SKM-1 treated with dmso at 0.1 percent for 144 hours (cell line): Measurements from ENCODE around the gene SP110.
"Not testable (repeated sequence)": the region's sequence is repeated elsewhere in the genome, so short reads cannot be mapped to it uniquely, and the experiment has no call there.

Experiments used
- DNase-seq: peaks from one replicate; lab custom pipeline; 2025; ENCODE audit not compliant: unreplicated experiment; lab: John Stamatoyannopoulos, UW

SP110 gene

DNA sequence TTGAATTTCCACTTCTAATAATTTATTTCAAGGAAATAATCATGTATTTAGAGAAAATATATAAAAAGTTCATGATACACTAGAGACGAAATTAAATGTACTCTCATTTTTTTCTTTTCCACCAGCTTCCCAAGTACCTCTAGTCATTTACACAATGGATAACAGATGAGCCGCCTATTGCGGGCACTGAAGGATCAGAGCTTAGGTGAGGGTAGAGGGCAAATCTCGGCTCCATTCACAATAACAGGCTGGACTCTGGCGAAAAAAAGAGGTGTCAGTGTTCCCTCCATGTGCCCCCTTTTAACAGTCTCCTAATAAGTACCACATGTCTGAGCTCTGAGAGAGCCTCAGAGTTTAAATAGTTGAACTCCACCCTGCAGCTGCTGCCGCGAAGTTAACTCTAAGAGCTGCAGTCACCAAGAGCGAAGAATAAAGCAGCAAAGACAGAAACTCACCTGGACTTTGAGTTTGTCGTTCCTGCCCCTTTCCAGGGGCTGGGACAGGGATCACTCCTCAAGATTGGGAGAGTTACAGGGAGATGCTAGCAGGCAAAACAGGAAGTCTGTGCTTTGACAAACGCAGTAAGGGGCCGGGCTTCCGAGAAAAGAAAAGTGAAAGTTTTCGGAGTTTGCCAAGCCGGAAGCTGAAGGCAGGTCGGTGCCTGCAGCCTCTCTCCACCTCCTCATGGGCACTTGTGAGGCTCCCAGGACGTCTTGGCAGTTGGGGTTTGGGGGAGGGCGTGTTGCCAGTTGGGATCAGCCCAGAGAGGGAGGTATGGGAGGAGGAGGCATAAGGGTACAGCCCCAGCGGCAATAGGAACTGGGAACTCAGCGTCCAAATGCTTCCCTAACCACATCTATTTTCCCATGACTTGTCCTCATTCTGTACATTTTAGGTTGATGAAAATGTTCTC lies at the start of gene SP110:
Gene SP110 (minus strand): TSS at position 566 of the 913 bp plus-strand sequence. CDS start 3,057 bp downstream, outside the sequence.
- DNase-seq: peak; percentile 88

DNA sequence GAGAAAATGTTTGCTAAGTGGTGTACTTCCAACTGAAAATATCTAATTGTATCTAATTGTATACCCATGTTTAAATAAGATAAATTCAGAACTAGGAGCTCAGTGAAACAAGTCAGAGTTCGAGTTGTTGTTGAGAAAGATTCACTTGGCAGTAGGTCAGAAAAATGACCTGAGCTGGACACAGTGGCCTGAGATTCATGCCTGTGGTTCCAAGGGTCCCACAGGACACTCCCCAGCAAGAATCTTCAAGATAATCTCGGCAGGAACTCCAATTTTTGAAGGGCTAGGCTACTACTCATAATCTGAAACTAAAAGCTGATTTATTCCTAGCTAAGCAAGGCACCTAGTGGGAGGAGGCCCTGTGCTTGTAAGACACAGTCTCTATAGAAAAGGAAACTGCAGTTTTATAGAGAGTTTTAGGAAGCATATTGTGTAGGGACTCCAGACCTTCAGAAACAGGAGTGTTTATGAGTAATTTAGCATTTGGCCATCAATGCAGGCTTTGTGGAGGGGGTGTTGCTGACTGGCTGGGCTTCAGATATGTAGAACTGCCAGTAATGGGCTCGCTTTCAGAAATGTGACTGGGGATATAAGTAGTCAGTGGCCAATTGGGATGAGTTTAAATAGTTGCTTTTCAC lies 48.9 kb upstream of the SP110 start:
- DNase-seq: no peak

DNA sequence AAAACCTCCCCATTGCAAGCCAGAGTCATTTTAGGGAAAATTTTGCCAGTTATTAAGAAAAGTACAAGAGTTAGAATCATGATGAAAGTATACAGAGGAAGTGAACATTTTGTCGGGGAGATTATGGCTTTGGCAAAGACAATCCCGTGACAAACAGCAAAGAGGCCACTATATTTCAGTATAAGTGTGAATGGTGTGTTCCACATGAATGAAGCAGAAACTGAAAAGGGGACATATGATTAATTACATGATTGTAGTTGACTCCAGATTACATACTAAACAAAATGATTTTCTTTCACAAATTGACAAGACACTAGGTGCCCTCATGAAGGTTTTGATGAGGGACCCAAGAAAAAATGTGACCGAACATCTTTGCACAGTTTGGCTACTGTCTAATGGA lies 47.8 kb upstream of the SP110 start:
- DNase-seq: no peak

DNA sequence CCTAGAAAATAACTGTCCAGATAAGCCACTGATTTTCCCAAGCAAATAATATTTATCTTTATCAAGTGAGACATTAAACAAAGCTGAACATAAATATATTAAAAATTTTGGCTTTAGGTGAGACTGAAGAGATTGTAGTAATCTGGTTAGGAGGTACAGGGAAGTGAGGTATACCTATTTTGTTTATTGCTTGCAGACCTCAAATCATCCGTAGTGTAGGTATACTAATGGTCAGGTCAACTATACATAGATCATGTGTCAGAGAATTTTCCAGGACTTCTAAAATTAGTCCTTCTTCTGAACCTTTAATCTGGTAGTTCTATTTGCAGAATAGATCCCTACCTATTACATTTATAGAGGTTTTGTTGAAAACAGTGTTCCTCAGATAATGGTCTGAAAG lies 47.3 kb upstream of the SP110 start:
- no peak for DNase-seq

DNA sequence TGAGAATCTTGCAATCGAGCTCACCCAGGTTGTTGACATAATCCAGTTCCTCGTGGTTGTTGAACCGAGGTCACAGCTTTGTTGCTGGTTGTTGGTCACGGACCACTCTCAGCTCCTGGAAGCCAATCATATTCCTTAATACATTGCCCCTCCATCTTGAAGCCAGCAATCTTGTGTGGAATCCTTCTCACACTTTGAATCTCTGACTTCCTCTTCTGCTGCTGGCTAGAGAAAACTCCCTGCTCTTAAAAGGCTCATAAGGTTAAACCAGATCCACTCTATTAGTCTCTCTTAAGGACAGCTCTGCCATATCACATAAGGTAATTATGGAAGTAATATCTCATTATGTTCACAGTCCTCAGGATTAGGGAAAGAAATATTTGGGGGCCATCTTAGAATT lies 46.9 kb upstream of the SP110 start:
- no peak for DNase-seq

DNA sequence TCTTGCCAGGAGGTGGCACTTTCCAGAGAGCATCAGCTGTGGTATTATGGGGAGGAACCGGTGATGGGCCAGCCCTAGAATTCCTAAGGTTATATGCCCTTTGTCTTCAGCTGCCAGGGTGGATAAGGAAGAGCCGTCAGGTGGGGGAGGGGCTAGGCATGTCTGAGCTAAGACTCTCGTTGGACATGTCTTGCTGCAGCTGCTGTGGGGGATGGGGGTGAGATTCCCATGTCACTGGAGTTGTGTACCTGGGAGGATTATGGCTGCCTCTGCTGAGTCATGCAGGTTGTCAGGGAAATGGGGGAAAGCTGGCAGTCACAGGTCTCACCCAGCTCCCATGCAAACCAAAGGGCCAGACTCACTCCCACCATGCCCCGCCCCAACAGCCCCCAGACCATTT lies 45.2 kb upstream of the SP110 start:
- DNase-seq: not testable (repeated sequence)

DNA sequence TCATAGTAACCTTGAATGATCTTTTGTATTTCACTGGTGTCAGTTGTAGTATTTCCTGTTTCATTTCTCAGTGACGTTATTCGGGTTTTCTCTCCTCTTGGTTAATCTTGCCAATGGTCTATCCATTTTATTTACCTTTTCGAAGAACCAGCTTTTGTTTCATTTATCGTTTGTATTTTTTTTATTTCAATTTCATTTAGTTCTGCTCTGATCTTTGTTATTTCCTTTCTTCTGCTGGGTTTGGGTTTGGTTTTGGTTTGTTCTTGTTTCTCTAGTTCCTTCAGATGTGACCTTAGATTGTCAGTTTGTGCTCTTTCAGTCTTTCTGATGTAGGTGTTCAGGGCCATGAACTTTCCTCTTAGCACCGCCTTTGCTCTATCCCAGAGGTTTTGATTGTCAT lies 42.5 kb upstream of the SP110 start:
- DNase-seq: no peak

DNA sequence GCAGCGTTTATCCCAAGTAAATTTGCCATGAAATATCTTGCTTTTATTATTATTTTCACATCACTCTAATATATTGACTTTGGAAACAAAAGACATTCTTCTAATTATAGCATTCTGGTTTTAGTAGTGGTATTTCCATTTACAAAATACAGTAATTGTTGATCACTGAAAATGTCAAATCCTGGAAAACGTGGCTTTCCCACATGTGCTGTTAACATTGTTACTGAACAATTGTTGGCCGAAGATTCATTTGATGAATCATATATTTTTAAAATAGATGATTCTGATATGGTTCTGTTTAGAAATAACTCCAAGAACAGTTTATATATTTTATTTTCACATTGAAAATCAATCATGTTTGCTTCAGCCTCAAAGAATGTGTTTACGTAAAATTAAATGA lies 38.7 kb upstream of the SP110 start:
- no peak for DNase-seq

DNA sequence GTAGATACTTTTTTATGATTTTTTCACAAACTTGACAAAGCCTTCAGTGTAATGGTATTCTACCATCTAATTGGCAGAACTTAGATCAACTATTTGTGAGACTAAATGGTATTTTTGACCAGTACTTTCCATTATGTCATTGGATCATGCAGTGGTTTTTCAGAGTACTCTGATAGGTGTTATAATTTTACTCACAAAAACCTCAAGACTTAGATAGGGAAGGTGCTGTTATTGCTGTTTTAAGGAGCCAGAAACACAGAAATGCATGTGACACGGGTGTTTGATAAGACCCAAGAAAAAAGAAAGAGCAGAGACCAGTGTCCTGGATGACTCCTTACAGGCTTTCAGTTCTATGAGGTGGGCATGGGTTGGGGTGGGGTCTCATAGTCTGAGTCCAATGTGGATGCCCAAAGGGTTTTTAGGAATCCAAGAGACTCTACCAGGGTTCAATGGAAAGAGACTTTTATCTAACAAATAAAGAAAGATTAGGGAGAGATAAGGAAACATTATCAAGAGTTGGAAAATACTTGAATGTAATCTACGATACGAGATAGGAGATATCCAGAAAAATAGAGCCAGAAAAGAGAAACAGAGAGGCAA lies 37.0 kb upstream of the SP110 start:
- no peak for DNase-seq

DNA sequence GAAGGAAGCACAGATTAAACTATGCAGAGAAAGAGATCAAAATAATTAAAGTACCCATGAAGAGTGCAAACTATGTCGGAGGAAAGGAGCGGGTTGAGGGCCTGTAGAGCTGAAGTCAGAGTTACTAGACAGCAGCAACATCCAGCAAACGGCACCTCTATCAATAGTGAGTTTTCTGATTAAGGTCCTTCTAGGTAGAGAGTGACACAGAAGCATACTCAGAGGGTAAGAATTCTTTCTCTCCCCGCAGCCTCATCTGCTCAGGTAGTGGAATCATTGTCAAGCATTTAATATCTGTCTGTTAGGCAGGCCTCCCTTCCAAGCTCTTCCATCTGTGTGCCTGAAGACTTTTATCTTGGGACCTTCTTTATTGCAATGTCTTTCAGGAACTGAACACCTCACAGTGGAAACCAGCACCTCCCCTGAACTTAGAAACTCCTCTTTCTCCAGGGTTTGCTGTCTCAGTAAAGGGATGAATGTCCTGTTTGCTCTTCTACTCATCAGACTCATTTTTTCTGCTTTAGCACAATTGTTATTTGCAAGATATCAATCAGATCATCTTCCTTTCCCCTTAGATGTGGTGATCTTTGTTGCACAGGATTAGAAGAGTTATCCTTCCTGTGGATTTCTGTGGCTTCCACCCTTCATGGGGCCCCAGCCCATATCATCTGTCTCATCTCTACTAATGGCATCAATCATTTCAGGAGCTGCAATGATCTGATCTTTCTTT lies 34.5 kb upstream of the SP110 start:
- DNase-seq: no peak

DNA sequence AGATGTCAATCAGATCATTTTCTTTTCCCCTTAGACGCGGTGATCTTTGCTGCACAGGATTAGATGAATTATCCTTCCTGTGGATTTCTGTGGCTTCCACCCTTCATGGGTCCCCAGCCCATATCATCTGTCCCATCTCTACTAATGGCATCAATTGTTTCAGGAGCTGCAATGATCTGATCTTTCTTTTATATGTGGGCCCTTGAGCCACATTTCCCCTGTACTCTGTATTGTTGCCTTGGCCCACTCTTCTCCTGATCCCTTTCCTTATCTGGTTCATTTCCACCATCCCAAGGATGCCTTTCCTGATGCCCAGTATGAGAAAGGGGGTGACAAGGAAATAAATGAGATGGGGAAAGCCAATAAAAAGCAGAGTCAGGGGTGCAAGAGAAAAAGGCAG lies 30.4 kb upstream of the SP110 start:
- no peak for DNase-seq

DNA sequence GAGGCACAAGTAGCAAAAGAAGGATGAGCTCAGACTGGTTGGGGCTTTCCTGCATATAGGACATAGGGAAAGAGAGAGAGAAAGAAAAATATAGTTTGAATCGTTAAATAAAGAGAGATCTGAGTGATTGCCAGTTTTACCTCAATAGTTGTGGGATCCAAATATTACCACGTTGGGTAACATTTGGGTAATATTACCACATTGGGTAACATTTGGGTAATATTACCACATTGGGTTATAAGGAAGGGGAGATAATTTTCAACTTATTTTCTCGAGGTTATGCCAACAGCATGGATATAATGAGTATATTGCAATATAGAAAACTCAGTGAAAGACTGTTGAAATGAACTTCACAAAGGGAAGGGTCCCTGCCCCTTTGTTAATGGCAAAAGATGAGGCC lies 26.4 kb upstream of the SP110 start:
- no peak for DNase-seq

DNA sequence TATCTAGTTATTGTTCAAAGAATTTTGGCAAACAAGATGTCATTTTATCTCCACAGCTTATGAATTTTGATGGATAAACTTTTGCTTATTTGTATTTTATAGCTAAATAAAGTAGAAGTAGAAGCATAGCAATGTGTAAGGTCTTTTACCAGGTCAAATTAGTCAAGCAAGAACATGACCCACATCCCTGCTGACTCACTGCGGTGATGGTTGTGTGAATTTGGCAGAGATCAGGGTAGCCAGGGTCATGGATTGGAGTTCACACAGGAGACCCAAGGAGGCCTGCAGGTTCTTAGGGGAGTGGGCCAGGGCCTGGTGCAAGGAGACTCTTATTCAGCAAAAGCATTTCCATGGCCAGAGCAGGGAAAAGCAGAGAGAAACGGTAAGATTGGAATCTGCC lies 24.4 kb upstream of the SP110 start:
- no peak for DNase-seq

DNA sequence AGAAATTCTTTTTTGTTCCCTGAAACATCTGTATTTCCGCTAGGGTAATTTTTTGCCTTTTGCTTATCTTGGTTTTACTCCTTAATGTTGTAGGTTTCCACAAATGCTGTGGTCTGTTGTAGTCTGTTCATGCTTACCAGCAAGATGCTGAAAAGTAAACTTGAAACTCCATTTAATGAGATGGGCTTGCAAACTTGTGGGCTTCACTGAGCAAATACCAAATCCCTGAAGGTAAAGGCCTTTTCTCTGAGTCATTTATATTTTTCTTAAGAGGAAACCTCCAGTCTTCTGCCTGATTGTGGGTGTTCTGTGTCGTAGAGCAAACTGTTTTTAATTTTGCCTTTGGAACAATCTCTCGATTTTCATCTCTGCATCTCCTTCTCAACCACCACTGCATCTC lies 15.1 kb upstream of the SP110 start:
- DNase-seq: no peak

DNA sequence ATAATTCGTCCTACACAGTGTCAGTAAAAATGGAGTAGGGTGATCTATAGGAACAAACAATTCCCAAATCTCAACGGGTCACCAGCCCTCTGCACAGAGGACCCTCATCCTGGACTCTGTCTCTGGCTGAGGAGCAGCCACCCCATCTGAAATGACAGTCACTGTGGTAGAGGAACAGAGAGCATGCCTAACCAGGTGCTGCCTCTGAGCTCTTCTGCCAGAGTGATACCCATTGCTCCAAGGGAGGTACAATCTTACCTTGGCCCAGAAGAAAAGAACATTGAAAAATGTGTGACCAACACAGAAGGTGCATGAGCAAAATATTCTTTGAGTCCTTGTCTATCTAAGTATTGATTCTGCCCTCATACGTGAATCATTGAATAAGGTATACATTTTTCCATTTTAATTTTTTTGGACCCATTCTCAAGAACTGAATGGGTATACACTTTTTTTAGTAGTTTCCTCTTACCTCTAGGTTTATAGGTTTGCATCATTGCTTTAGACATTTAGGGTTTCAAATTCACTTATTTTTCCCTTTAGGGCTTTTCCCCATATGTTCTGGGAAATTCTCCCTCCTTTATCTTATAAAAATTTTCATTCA lies 14.4 kb upstream of the SP110 start:
- no peak for DNase-seq

DNA sequence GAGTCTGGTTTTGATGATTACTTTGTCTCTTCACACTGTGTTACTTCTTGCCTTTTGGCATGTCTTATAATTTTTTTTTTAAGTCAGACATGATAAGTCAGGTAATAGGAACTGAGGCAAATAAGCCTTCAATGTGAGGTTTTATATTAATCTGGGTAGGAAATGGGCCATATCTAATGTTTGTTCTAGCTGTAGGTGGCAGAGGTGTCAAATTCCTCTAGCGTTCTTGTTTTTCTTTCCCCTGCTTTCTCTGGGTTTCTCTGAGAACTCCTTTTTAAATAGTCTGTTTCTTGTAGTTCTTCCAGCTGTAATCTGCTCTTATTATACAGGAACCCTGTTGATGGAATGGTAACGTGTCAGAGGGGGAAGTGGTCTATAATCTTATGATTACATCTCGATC lies 11.5 kb upstream of the SP110 start:
- no peak for DNase-seq

DNA sequence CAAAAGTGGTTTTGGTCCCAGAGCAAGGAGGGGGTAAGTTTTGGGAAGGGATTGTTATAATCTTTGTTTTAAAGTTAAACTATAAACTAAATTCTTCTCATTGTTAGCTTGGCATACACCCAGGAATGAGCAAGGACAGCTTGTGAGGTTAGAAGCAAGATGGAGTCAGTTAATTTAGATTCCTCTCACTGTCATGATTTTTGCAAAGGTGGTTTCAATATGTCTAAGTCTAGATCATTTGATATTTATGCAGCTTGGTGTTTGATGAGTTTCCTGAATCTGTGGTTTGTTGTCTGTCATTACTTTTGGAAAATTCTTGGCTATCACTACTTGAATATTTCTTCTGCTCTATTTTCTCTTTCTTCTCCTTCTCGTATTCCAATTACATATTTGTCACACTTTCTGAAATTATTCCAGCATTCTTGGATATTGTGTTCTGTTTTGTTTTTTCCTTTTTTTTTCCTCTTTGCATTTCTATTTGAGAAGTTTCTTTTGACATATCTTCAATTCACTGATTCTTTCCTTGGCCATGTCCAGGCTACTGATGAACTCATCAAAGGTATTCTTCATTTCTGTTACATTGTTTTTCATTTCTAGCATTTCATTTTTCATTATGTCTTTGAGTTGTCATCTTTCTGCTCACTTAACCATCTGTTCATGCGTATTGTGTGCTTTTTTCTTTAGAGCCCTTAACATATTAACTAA lies 10.9 kb upstream of the SP110 start:
- DNase-seq: no peak

DNA sequence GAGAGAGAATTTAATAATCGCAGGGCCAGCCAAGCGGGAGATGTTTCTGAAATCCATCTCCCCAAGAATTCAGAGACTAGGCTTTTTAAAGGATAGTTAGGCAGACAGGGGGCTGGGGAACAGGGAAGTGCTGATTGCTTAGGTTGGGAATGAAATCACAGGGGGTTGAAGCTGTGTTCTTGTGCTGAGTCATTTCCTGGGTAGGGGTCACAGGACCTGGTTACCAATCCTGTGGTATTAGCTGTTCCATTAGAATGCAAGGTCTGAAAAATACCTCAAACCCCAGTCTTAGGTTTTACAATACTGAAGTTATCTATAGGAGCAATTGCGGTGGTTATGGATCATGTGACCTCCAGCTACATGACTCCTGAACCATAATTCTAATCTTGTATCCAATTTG lies 10.3 kb upstream of the SP110 start:
- DNase-seq: no peak

DNA sequence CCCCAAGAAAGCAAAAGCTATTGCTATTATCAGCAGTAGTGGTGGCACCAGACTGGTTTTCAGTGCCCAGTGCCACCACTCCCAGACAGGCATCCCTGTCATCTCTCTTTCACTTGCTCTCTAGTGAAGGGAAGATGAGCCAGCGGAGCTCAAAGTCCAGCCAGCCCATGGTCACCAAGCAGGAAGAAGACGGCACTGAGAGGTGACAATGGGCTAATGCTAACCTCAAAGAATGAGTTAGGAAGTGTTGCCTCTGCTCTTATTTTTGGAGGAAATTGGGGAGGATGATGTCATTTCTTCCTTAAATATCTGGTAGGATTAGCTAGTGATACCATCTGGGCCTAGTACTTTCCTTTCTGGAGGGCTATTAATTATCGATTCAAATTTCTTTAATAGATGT lies 7.4 kb upstream of the SP110 start:
- DNase-seq: no peak

DNA sequence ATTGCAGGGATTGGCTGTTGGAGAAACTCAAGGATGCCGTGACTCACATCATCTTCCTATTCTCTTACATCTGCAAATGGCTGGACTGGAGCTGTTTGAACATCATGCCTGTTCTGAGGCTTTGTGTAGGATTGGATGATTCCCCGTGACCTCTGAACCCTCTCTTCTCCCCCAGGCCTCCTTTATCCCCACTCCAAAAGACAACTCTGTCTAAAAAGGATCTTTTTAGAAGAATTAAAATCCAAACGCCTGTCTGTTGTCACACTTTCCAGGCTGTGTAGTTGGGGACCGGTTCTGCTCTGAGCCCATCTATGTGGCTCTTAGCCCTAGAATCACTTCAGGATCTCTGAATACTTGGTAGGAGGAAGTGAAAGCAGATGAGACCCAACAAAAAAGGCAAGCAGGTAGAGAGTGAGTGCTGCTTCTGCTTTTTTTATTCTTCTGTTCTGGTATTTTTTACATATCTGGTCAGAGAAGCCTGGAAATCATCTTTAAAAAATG lies 6.3 kb upstream of the SP110 start:
- peak; percentile 67 for DNase-seq
